Measurements from ENCODE around the gene KLHDC1.
"Not testable (repeated sequence)": the region's sequence is repeated elsewhere in the genome, so short reads cannot be mapped to it uniquely, and the experiment has no call there.

Gene KLHDC1

GRCh38 chr14:49720744-49721143 lies 27.8 kb downstream of the KLHDC1 start:
- TF ChIP-seq MYC (IDR thresholded peaks at IDR 0.05; ENCODE audit: low read depth, low read length), result no peak
- no peak for TF ChIP-seq MAX (IDR thresholded peaks at IDR 0.05; ENCODE audit: low read depth, low read length)
- no peak for TF ChIP-seq CTCF (IDR thresholded peaks at IDR 0.05; ENCODE audit: low read depth, low read length)
- TF ChIP-seq POLR2A (IDR thresholded peaks at IDR 0.05; ENCODE audit: extremely low read depth, insufficient read length), result no peak
- H3K4me3 ChIP-seq (ENCODE audit: low read depth, low read length), result no peak overlapping the region
- no peak for DNase-seq (ENCODE audit: low read depth)

DNA sequence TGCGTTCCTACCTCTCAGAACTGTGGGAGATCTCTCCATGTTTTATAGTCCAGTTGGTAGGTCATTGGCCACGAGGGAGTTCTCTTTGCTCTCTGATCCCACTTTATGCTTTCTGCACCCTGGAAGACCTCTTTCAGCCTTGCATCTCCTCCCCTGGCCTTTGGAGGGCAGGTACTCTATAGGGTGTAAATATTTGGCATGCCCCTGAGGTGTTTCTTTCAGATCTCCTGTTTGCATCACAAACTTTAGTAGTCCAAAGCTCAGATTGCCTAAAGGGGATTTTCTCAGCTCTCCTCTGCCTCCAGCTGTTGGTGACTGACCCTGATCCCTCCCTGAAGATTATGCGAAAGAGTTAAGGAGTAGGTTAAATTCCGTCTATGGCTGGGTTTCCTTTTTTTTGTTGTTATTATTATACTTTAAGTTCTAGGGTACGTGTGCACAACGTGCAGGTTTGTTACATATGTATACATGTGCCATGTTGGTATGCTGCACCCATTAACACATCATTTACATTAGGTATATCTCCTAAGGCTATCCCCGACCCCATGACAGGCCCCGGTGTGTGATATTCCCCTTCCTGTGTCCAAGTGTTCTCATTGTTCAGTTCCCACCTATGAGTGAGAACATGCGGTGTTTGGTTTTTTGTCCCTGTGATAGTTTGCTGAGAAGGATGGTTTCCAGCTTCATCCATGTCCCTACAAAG lies 29.0 kb downstream of the KLHDC1 start:
- not testable (repeated sequence) for DNase-seq (ENCODE audit: low read depth); H3K4me3 ChIP-seq (ENCODE audit: low read depth, low read length)

GRCh38 chr14:49727171-49727570 lies 34.3 kb downstream of the KLHDC1 start:
- no peak overlapping the region for H3K4me3 ChIP-seq (ENCODE audit: low read depth, low read length)
- TF ChIP-seq POLR2A (IDR thresholded peaks at IDR 0.05; ENCODE audit: extremely low read depth, insufficient read length) (no peak), MAX (IDR thresholded peaks at IDR 0.05; ENCODE audit: low read depth, low read length) (no peak), MYC (IDR thresholded peaks at IDR 0.05; ENCODE audit: low read depth, low read length) (no peak), CTCF (IDR thresholded peaks at IDR 0.05; ENCODE audit: low read depth, low read length) (no peak)
- DNase-seq (ENCODE audit: low read depth), result no peak

DNA sequence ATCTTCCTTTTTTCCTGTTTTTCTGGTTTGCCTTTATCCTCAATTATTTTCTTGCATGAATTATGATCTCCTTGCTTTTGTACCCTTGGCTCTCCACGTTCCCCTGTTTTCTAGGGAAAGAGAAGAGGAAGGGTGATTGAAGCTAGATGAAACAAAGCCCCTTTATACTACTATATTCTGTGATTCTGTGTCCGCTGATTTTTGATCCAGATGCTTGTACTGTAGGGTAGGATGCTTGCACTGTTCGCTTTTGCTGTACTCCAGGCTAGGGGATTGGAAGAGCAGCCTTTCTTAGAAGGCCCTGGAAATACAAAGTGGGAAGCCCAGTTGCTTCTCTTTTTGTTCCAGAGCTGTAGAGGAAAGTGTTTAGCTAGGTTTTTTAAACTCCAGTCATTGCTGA lies 40.0 kb downstream of the KLHDC1 start:
- no peak for TF ChIP-seq CTCF (IDR thresholded peaks at IDR 0.05; ENCODE audit: low read depth, low read length)
- no peak for TF ChIP-seq MAX (IDR thresholded peaks at IDR 0.05; ENCODE audit: low read depth, low read length)
- TF ChIP-seq MYC (IDR thresholded peaks at IDR 0.05; ENCODE audit: low read depth, low read length), result no peak
- no peak for TF ChIP-seq POLR2A (IDR thresholded peaks at IDR 0.05; ENCODE audit: extremely low read depth, insufficient read length)
- no peak overlapping the region for H3K4me3 ChIP-seq (ENCODE audit: low read depth, low read length)
- no peak for DNase-seq (ENCODE audit: low read depth)

DNA sequence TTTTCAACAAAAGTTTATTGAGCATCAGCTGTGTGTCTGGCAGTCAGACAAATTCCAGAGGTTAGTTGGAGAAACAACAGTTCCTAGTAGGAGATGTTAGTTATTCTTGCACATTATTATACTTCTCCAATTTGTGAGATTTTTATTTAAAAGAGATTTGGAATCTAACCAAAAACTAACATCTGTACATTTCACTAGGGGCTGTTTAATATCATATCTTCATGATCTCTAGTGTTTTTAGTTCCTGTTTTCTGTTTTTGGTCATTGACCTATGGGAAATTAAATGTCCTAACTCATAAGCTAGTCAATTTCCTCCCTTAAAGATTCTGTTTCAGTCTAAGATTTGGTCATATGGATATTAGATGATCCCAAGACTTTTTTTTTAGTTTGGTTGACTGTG lies 40.9 kb downstream of the KLHDC1 start:
- DNase-seq (ENCODE audit: low read depth), result peak; percentile 7
- no peak overlapping the region for H3K4me3 ChIP-seq (ENCODE audit: low read depth, low read length)
- TF ChIP-seq MAX (IDR thresholded peaks at IDR 0.05; ENCODE audit: low read depth, low read length), result no peak
- TF ChIP-seq MYC (IDR thresholded peaks at IDR 0.05; ENCODE audit: low read depth, low read length), result no peak

GRCh38 chr14:49735669-49736068 lies 42.7 kb downstream of the KLHDC1 start:
- DNase-seq (ENCODE audit: low read depth); H3K4me3 ChIP-seq (ENCODE audit: low read depth, low read length): not testable (repeated sequence)

DNA sequence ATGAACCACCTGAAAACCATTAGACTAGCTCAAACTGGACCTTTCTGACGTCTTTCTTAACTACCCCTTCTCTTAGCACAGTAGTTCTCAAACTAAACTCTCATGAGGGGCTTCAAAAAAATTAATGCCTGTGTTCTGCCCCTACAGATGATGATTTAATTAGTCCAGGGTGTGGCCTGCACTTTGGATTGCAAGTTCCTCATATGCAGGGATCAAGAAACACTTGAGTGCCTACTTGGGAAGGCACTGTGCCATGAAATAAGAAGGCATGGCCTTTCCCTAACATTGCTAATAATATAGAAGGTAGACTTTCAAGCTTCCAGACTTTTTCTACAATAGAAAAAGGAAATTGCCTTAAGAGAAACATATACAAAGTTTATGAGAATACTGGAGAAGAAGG lies 52.3 kb downstream of the KLHDC1 start:
- no peak for DNase-seq (ENCODE audit: low read depth)
- TF ChIP-seq CTCF (IDR thresholded peaks at IDR 0.05; ENCODE audit: low read depth, low read length) (no peak), MAX (IDR thresholded peaks at IDR 0.05; ENCODE audit: low read depth, low read length) (no peak), POLR2A (IDR thresholded peaks at IDR 0.05; ENCODE audit: extremely low read depth, insufficient read length) (no peak), MYC (IDR thresholded peaks at IDR 0.05; ENCODE audit: low read depth, low read length) (no peak)

GRCh38 chr14:49746476-49746875 lies 53.6 kb downstream of the KLHDC1 start:
- DNase-seq (ENCODE audit: low read depth); H3K4me3 ChIP-seq (ENCODE audit: low read depth, low read length): not testable (repeated sequence)

More for the DNA sequence above, 52.3 kb downstream of the KLHDC1 start:
- H3K4me3 ChIP-seq (ENCODE audit: low read depth, low read length), result no peak overlapping the region

Measured in NB4 (cell line).